Femur (tissue), 1 donor: ENCODE data around the gene KRIT1.
"Not testable (repeated sequence)": the region's sequence is repeated elsewhere in the genome, so short reads cannot be mapped to it uniquely, and the experiment has no call there.

Source experiments
- DNase-seq: peaks from one replicate; pipeline ENCODE4 v3.0.0-alpha.2; 2017

KRIT1 gene

DNA sequence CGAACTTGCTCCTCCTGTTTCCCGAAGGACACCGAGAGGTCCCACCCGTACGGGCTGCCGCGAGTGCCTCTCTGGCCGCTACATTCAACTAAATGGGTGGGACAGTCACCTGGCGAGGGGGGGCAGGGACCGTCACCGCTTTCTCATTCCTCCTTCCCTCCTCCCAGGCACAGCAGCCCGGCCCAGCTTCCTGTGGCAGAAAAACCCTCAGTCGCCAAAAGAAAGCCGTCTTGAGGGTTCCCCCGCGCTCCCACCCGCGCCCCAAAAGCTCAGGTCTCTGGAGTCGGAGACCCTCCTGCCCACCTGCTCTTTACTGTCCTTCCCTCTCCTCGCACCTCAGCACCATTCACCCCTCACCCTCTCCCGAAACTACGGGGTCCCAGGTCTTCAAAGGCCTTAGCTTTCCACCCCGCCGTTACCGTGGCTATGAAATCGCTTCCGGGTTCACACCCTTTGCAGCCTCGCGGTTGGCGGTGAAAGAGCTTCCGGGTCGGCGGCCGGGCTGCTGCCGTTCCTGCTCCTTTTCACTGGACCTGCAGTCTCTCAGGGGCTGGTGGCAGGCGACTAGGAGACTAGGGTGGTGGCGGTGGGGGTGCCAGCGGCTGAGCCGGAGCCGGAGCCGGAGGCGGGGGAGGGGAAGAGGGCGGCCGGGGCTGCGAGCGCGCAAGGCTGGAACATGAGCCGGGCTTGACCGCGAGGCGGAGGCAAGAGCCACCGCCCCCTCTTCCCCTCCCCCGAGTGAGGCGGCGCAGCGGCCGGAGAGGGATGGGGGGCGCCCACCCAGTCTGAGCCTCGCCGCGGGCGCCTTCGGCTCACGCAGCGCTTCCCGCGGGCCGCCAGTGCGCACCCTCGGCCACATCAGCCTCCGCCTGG lies at the start of gene KRIT1, which contains the start of gene ANKIB1:
Gene KRIT1 (minus strand): TSS at position 428 of the 873 bp plus-strand sequence. CDS start 3,779 bp downstream, outside the sequence.
Gene ANKIB1 (plus strand): TSS at position 488 of the 873 bp plus-strand sequence. CDS start 49,005 bp downstream, outside the sequence.
- peak; percentile 93 for DNase-seq

GRCh38 chr7:92295391-92295790 lies 49.7 kb upstream of the KRIT1 start:
- DNase-seq, result no peak

DNA sequence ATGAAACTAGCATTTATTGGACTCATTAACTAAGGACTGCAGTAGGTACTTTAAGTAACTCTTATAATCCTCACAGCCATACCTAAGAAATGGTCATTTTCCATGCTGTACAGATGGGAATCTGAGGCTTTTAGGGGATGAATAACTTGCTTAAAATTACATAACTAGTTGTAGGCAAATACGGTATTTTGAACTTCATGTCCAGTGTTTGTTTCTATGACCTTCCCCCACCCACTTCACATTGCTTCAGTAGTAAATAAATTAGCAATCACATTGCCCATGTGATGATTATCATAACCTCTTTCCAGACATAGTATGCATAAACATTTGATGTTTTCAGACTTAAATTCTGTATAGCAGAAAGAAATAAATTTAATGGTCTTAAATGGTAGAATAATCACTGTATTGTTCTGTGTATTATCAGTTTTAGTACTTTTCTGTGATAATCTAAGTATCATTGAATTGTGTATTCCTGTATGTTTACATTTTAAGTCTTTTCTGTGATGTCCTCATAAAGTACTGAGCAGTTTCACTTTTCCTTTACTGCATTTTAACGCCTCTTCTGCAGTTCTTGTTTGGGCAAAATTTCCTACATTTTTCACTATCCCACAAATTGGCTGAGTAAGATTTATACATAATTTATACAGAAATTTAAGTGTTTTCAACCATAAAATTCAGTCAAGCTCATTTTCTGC lies 48.3 kb upstream of the KRIT1 start:
- DNase-seq, result no peak

- DNase-seq, result no peak
Measured at GRCh38 chr7:92292981-92293380, 47.3 kb upstream of the KRIT1 start.

- no peak for DNase-seq
Measured at GRCh38 chr7:92289321-92289720, 43.6 kb upstream of the KRIT1 start.

- DNase-seq, result no peak
Measured at GRCh38 chr7:92282930-92283329, 37.2 kb upstream of the KRIT1 start.

GRCh38 chr7:92282221-92282814 lies 36.6 kb upstream of the KRIT1 start:
- no peak for DNase-seq

- DNase-seq, result no peak
Measured at GRCh38 chr7:92281031-92281430, 35.3 kb upstream of the KRIT1 start.

DNA sequence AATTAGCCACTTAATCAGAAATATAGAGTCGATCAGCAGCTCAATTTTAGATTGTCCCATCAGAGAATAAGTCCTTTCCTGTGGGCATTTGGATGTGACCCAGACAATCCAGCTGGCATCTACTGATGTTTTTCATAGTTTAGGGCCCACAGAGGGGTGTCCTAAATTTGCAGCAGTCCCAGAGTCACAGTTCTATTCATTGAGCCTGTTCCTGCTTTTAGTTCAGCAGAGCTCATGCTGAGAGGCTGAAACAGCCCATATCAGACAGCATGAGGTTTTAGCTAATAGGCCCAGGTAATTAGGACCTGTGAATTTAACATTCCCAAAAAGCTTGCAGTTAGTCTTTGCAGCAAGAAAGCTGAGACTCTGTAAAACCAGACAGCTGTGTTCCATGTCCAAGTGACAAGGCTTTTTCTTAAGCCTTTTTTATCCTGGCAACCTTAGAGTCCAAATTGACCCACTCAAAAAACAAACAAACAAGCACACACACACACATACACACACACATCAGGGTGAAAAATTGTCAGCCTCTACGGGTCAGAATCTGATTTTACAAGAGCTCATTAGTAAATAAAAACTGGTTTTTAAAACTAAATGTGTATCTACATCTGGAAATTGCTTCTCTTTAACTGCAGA lies 33.8 kb upstream of the KRIT1 start:
- DNase-seq, result no peak

DNA sequence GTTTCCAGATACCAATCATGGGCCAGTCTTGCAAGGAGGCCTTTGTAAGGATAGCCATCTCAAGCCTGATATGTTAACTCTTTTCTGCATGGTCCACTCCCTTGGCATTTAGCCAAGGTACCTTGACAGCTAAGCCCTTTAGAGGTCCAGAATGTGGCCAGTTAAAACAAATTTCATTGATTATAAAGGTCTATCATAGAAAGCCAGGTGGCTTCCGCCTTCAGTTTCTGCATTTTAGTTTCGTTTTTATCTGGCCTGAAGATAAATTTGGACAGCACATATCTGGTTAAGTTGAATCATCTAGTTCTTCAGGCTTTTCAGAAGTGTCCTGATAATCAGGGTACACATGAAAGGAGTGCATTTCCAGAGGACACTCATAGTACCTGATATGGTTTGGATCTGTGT lies 30.7 kb upstream of the KRIT1 start:
- DNase-seq, result no peak

DNA sequence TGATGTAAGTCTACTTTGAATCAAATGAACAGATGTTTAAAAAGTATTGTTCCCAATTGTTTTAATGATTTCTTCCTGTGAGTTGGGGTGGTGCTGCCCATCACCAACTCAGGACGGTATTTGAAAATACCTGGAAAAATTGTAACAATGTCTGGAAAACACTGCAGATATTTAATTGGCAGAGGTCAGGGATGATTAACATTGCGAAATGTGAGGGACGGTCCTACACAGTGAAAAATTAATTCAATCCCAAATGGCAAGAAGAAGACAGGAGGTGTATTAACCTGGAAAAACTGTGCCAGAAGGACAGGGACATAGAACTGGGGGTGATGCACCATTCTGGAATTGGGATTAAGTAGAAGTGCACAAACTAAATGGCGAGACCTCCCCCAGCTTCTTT lies 29.6 kb upstream of the KRIT1 start:
- DNase-seq, result no peak

- no peak for DNase-seq
Measured at GRCh38 chr7:92268921-92269320, 23.2 kb upstream of the KRIT1 start.

- no peak for DNase-seq
Measured at GRCh38 chr7:92266415-92267241, 20.9 kb upstream of the KRIT1 start.

DNA sequence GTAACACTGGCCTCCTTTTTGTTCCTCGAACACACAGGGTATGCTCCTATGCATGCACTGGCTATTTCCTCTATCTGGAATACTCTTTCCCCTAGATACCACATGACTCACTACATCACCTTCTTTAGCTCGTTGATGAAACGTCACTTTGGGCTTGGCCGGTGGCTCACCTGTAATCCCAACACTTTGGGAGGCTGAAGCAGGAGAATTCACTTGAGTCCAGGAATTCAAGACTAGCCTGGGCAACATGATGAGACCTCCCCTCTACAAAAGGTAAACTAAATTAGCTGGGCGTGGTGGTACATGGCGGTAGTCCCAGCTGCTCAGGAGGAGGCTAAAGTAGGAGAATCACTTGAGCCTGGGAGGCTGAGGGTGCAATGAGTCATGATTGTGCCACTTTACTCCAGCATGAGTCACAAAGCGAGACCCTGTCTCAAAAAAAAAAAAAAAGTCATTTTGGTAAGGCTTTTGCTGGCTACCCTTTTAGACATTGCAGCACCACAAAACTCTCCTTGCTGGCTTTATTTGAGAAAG lies 14.6 kb upstream of the KRIT1 start:
- DNase-seq, result no peak

DNA sequence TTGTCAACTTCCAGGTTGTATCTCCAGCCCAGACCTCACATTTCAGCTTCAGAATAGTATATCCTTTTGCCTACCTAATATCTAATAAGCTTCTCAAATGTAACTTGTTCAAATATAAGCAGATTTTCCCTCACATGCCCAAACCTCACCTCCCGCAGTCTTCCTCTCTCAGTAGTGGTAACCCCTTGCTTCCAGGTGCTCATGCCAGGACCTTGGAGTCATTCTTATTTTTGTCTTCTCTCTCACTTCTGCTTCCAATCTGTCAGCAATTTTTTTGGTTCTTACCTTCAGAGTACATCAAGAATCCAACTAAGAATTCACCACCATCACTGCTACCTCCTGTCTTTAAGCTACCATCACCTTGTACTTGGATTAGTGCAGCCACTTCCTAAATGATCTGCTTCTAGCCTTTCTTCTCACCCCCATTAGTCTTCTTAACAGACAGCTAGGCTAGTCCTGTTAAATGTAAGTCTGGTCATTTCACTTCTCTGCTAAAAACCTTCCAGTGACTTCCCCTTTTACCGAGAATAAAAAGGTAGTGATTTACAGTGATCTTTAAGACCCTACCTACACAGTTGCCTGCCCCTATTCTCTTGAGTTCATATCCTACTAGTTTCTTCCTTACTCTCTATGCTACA lies 14.0 kb upstream of the KRIT1 start:
- no peak for DNase-seq

GRCh38 chr7:92259062-92259461 lies 13.3 kb upstream of the KRIT1 start:
- no peak for DNase-seq

DNA sequence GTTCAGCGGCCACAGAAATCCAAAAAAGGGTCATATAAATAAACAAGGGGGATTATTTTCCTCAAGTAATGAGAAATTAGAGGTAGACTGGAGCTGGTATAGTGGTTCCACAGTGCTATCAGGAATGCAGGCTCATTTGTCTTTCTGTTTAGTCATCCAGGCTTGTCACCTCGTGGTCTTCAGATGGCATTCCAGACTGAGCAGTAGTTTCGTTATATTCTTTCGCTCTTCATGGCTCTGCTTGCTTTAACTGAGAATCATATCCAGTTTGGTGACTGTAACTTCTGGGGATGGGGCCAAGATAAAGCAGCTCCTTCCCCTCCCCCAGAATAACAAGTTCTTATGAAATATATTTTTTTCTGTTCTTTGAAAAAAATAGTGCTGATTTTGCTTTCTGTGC lies 9.6 kb upstream of the KRIT1 start:
- no peak for DNase-seq

GRCh38 chr7:92254800-92255199 lies 9.1 kb upstream of the KRIT1 start:
- DNase-seq, result not testable (repeated sequence)

- no peak for DNase-seq
Measured at GRCh38 chr7:92253251-92253650, 7.5 kb upstream of the KRIT1 start.

DNA sequence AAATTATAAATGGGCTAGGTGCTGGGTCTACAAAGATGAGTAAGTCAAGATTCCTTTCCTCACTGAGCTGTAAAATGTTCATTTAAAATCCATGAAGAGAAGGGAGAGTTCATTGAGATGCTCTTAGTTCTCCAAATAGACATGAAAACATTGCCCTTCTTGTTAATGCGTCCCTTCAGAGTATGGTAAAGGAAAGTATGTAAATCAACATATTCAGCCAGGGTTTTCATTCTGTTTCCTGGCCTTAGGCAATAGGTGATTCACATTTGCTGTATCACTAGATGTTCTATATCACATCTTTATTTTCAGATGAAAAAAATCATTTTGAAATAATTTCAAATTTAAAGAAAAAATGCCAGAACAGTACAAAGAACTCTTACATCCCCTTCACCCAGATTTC lies 5.5 kb upstream of the KRIT1 start:
- no peak for DNase-seq

DNA sequence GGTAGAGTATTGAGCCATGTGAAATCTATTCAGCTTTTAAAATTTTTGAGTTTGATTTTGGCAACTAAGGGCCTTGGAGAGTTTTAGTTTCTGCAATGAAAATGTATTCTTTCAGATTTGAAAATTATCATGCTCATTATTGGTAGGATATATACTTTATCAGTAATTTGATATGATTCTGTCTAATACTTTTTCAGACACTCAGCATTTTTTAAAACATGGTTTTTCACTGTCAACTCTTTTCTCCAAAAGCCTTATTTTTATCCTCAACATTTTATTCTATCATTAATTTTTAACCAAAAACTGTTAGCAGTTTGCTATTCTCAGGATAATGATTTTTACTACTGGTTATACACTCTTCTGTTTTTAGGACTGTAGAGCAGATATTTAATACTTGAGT lies 4.9 kb upstream of the KRIT1 start:
- DNase-seq, result no peak
